GM12878 (cell line): ENCODE results near the gene SPATA18. TPM values are rescaled to one million over a fixed set of nuclear protein-coding genes. Genes with fewer than 3 reads are reported as not detected.

Experiments
- ATAC-seq: fragments of 200-7000 bp; cut with Tn5 transposase; 3 replicates; pipeline ENCODE4 v1.9.1; 2020; ENCODE audit warnings: mild to moderate bottlenecking, moderate library complexity
- BruUV-seq: library from RNA; stranded (reverse); fragments of 400-500 nt; replicated peaks from 2 replicates; lab custom pipeline; 2021; lab: Mats Ljungman, UMichigan
- CTCF ChIA-PET: fragments of 300-600 bp; sonication (Branson Sonifier 250); formaldehyde crosslinking; extraction: SDS; loops from one replicate; lab custom pipeline; 2021; ENCODE audit warnings: inconsistent platforms; lab: Yijun Ruan, JAX
- POLR2A ChIA-PET: fragments of 350-600 bp; formaldehyde crosslinking; extraction: SDS; loops from one replicate; lab custom pipeline; 2021; ENCODE audit warnings: inconsistent platforms; lab: Charles Lee
- RAD21 ChIA-PET: fragments of 300-600 bp; sonication (Branson Sonifier 250); formaldehyde crosslinking; loops from one replicate; lab custom pipeline; 2023; ENCODE audit warnings: antibody characterized with exemption; ENCODE audit not compliant: unreplicated experiment; lab: Charles Lee
- SMC1A ChIA-PET: fragments of 300-600 bp; sonication (Branson Sonifier 250); formaldehyde crosslinking; loops from one replicate; lab custom pipeline; 2023; ENCODE audit not compliant: unreplicated experiment, uncharacterized antibody; lab: Charles Lee
- DNase-seq: peaks from one replicate; pipeline ENCODE4 v3.0.0-alpha.2; 2011; ENCODE audit warnings: low read depth, low spot score
- FAIRE-seq: peaks from 3 replicates; lab custom pipeline; 2011; peaks lifted over from hg19 to GRCh38; lab: Jason Lieb, UNC
- H2AFZ ChIP-seq: 2 replicates; pipeline ENCODE4 v1.6.0; 2011; ENCODE audit warnings: low read depth, low read length, control low read depth; ENCODE audit not compliant: control insufficient read depth
- H3K27ac ChIP-seq: 2 replicates; pipeline ENCODE4 v1.5.1; 2011; ENCODE audit warnings: control low read depth; ENCODE audit not compliant: control insufficient read depth, insufficient read depth
- H3K27me3 ChIP-seq, 2 experiments: replicated peaks in 1 of 2; 2 replicates each; pipeline versions ENCODE4 v1.6.0 to v1.6.1; 2011; ENCODE audit warnings: low read length in 1 of 2; ENCODE audit not compliant: control insufficient read depth in 2 of 2, insufficient read depth in 2 of 2
- H3K36me3 ChIP-seq, 2 experiments: 2 replicates each; pipeline ENCODE4 v1.5.1; 2011; ENCODE audit warnings: low read length in 1 of 2; ENCODE audit not compliant: control insufficient read depth in 2 of 2, insufficient read depth in 2 of 2
- H3K4me1 ChIP-seq: 2 replicates; pipeline ENCODE4 v1.6.1; 2011; ENCODE audit warnings: mild to moderate bottlenecking, low read length, moderate library complexity, mixed read lengths; ENCODE audit not compliant: control insufficient read depth, insufficient read depth
- H3K4me2 ChIP-seq: 2 replicates; pipeline ENCODE4 v1.6.0; 2011; ENCODE audit warnings: control low read depth; ENCODE audit not compliant: control insufficient read depth, insufficient read depth
- H3K4me3 ChIP-seq: fragments of 200-600 bp; sonication (generic); 2 replicates; pipeline ENCODE4 v1.5.1; 2016
- H3K79me2 ChIP-seq: 2 replicates; pipeline ENCODE4 v1.6.0; 2011; ENCODE audit warnings: low read length; ENCODE audit not compliant: control insufficient read depth, insufficient read depth
- H3K9ac ChIP-seq: 2 replicates; pipeline ENCODE4 v1.8.0; 2011; ENCODE audit warnings: low read length, control low read depth, mixed read lengths; ENCODE audit not compliant: control insufficient read depth, insufficient read depth
- H3K9me3 ChIP-seq: replicated peaks from 3 replicates; pipeline ENCODE4 v1.5.1; 2011; ENCODE audit warnings: mild to moderate bottlenecking, low read length; ENCODE audit not compliant: control insufficient read depth, insufficient read depth
- H4K20me1 ChIP-seq: 2 replicates; pipeline ENCODE4 v1.6.0; 2011; ENCODE audit not compliant: control insufficient read depth, insufficient read depth
- CREB1 ChIP-seq: IDR thresholded peaks from 2 replicates; pipeline ENCODE4 v1.6.1; 2012; ENCODE audit warnings: low read depth, mild to moderate bottlenecking, inconsistent platforms
- FOS ChIP-seq: IDR thresholded peaks from 3 replicates; pipeline ENCODE4 v1.6.1; 2011; ENCODE audit warnings: borderline replicate concordance; ENCODE audit not compliant: insufficient read length; ENCODE audit errors: extremely low read depth
- FOXM1 ChIP-seq: IDR thresholded peaks from 2 replicates; pipeline ENCODE4 v1.6.1; 2012; ENCODE audit warnings: low read depth, mild to moderate bottlenecking, inconsistent platforms, low read length, moderate library complexity
- HDGF ChIP-seq: fragments of 450-650 bp; IDR thresholded peaks from 2 replicates; pipeline ENCODE4 v1.6.1; 2016; ENCODE audit warnings: antibody characterized with exemption
- JUNB ChIP-seq: IDR thresholded peaks from 2 replicates; pipeline ENCODE4 v1.6.1; 2016; ENCODE audit warnings: antibody characterized with exemption, mild to moderate bottlenecking
- RCOR1 ChIP-seq: conservative IDR thresholded peaks from 2 replicates; pipeline ENCODE4 v1.6.1; 2012; ENCODE audit warnings: low read depth, low read length, improper control_type of control experiment
- RUNX3 ChIP-seq: IDR thresholded peaks from 2 replicates; pipeline ENCODE4 v1.6.1; 2012; ENCODE audit warnings: low read length, inconsistent platforms
- SUZ12 ChIP-seq: fragments of 200-600 bp; sonication (generic); IDR thresholded peaks from one replicate; pipeline ENCODE4 v1.6.1; 2018; ENCODE audit warnings: antibody characterized with exemption, mild to moderate bottlenecking; ENCODE audit not compliant: unreplicated experiment
- YY1 ChIP-seq: IDR thresholded peaks from 2 replicates; pipeline ENCODE4 v1.6.1; 2011; ENCODE audit warnings: low read depth, mild to moderate bottlenecking, low read length
- ZBTB40 ChIP-seq: fragments of 450-650 bp; IDR thresholded peaks from 2 replicates; pipeline ENCODE4 v1.6.1; 2016; ENCODE audit warnings: mild to moderate bottlenecking, moderate library complexity, borderline replicate concordance
- ZNF207 ChIP-seq: fragments of 450-650 bp; IDR thresholded peaks from 2 replicates; pipeline ENCODE4 v1.6.1; 2014; ENCODE audit warnings: antibody characterized with exemption, mild to moderate bottlenecking, borderline replicate concordance
- WGBS: methylation state at CpG from one replicate; pipeline ENCODE4 v1.1.6; 2016; ENCODE audit warnings: low lambda C conversion rate; ENCODE audit not compliant: insufficient replicate concordance, insufficient coverage; ENCODE audit errors: missing lambda C conversion rate; 5-methylcytosine and 5-hydroxymethylcytosine counted together
- in situ Hi-C: fragments of 300-500 bp; cut with MboI; formaldehyde crosslinking; loops from 9 replicates; pipeline ENCODE4 v1.14.3; 2018; ENCODE audit warnings: mixed read lengths
- intact Hi-C: fragments of 100-400 bp; cut with micrococcal nuclease; formaldehyde crosslinking; loops from one replicate; pipeline ENCODE4 v1.14.2; 2022; ENCODE audit not compliant: unreplicated experiment
- polyA plus RNA-seq, 11 experiments: library from polyadenylated mRNA; depleted of rRNA in 4 of 11; unstranded in 6 of 11; stranded (reverse) in 5 of 11; fragments of >200 nt; fragmentation: Nextera tagmentation in 4 of 11; fragmentation: Illumina TruSeq in 1 of 11; extraction: Ambion mirVana in 4 of 11; extraction: Trizol in 1 of 11; gene quantifications; 1 replicate in 1 of 11; 2 replicates in 10 of 11; pipeline versions ENCODE4 v1.2.1 to v1.2.3, GENCODE V29; 2011 to 2016; ENCODE audit warnings: inconsistent platforms in 2 of 11, missing spikeins in 2 of 11, low read depth in 1 of 11
- total RNA-seq, 4 experiments: library from RNA; depleted of rRNA in 3 of 4; stranded (reverse); fragments of >200 nt in 3 of 4; fragmentation: Illumina TruSeq in 1 of 4; extraction: Trizol in 1 of 4; gene quantifications; 2 replicates each; pipeline versions ENCODE4 v1.2.1 to v1.2.3, GENCODE V29; 2013 to 2021
- TF ChIP-seq, protein P1 (sequence below): IDR thresholded peaks from 2 replicates; pipeline ENCODE4 v1.6.1; 2012; ENCODE audit warnings: improper control_type of control experiment, low read depth, low read length; ENCODE audit not compliant: insufficient replicate concordance
- TF ChIP-seq, protein P2 (sequence below): IDR thresholded peaks from 2 replicates; pipeline ENCODE4 v1.6.1; 2012; ENCODE audit warnings: low read length, inconsistent platforms

The SPATA18 gene
- total and polyA plus RNA-seq, 10 of the 15 experiments (the other 5 are each of a cell fraction or from before 2014, with no cell fraction given): 0.39 to 4.5 (median 1.9) TPM

DNA sequence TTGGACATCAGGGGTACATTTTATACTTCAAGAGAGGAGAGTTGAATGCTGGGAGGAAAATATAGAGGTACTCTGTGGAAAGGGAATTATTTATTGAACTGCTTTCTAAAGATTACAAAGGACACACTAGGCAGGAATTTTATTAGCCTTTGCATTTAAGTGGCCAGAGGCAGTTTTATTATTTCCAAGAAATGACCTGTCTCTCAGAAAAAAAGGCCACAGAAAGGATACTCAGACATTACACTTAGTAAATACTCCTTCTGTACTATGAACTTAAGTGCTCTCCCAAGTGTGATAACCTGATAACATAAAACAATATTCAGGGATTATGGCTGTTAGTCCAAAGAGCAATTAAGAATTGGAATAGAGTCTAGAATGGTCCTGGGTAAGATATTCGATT lies 38.5 kb upstream of the SPATA18 start (continued):
- TF ChIP-seq ZBTB40 (no peak), RUNX3 (no peak), JUNB (no peak), FOS (no peak), RCOR1 (no peak), FOXM1 (no peak)

GRCh38 chr4:52014903-52015302 lies 36.2 kb upstream of the SPATA18 start:
- Histone ChIP-seq H3K9me3 (no peaks in the 10 kb centered on the region), H3K27ac (no peak overlapping the region), H2AFZ (no peak overlapping the region), H3K4me2 (no peak overlapping the region), H4K20me1 (no peaks in the 10 kb centered on the region), H3K36me3 (no peaks in the 10 kb centered on the region), H3K27me3 (no peaks in the 10 kb centered on the region), H3K4me3 (no peak overlapping the region), H3K4me1 (no peaks in the 10 kb centered on the region), H3K9ac (no peak overlapping the region), H3K79me2 (no peaks in the 10 kb centered on the region)
- WGBS: 0% methylated on average over 1 of the region's 1 CpG
- intact Hi-C loops (no loop called here), in situ Hi-C loops (no loop called here)
- no peak for FAIRE-seq
- RAD21 ChIA-PET: interaction anchor here (1.2 kb wide), 1 partner anchor 182 kb away, joined by 4 read pairs; no protein-coding TSS in a partner anchor
- no peak for ATAC-seq
- CTCF ChIA-PET: interaction anchor here (1.1 to 1.8 kb wide), 3 partner anchors 119 to 132 kb away, joined by 3 to 7 read pairs (median 4); no protein-coding TSS in a partner anchor
- no TSS peak for BruUV-seq
- DNase-seq: no peak
- POLR2A ChIA-PET: no interaction called here
- SMC1A ChIA-PET: interaction anchor here (1.6 kb wide), 1 partner anchor 183 kb away, joined by 5 read pairs; no protein-coding TSS in a partner anchor
- TF ChIP-seq, protein P1, sequence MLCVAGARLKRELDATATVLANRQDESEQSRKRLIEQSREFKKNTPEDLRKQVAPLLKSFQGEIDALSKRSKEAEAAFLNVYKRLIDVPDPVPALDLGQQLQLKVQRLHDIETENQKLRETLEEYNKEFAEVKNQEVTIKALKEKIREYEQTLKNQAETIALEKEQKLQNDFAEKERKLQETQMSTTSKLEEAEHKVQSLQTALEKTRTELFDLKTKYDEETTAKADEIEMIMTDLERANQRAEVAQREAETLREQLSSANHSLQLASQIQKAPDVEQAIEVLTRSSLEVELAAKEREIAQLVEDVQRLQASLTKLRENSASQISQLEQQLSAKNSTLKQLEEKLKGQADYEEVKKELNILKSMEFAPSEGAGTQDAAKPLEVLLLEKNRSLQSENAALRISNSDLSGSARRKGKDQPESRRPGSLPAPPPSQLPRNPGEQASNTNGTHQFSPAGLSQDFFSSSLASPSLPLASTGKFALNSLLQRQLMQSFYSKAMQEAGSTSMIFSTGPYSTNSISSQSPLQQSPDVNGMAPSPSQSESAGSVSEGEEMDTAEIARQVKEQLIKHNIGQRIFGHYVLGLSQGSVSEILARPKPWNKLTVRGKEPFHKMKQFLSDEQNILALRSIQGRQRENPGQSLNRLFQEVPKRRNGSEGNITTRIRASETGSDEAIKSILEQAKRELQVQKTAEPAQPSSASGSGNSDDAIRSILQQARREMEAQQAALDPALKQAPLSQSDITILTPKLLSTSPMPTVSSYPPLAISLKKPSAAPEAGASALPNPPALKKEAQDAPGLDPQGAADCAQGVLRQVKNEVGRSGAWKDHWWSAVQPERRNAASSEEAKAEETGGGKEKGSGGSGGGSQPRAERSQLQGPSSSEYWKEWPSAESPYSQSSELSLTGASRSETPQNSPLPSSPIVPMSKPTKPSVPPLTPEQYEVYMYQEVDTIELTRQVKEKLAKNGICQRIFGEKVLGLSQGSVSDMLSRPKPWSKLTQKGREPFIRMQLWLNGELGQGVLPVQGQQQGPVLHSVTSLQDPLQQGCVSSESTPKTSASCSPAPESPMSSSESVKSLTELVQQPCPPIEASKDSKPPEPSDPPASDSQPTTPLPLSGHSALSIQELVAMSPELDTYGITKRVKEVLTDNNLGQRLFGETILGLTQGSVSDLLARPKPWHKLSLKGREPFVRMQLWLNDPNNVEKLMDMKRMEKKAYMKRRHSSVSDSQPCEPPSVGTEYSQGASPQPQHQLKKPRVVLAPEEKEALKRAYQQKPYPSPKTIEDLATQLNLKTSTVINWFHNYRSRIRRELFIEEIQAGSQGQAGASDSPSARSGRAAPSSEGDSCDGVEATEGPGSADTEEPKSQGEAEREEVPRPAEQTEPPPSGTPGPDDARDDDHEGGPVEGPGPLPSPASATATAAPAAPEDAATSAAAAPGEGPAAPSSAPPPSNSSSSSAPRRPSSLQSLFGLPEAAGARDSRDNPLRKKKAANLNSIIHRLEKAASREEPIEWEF: no peak
- TF ChIP-seq CREB1: no peak
- TF ChIP-seq FOS: no peak
- no peak for TF ChIP-seq HDGF
- no peak for TF ChIP-seq YY1
- no peak for TF ChIP-seq SUZ12
- no peak for TF ChIP-seq ZNF207
- TF ChIP-seq, protein P2, sequence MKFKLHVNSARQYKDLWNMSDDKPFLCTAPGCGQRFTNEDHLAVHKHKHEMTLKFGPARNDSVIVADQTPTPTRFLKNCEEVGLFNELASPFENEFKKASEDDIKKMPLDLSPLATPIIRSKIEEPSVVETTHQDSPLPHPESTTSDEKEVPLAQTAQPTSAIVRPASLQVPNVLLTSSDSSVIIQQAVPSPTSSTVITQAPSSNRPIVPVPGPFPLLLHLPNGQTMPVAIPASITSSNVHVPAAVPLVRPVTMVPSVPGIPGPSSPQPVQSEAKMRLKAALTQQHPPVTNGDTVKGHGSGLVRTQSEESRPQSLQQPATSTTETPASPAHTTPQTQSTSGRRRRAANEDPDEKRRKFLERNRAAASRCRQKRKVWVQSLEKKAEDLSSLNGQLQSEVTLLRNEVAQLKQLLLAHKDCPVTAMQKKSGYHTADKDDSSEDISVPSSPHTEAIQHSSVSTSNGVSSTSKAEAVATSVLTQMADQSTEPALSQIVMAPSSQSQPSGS: no peak
